HepG2 (cell line): ENCODE data around the gene KLHL40. TPM values are rescaled to one million over a fixed set of nuclear protein-coding genes. Genes with fewer than 3 reads are reported as not detected.

Experiments used
- CCAR2 ChIP-seq: fragments of 200-400 bp; formaldehyde crosslinking; optimal IDR thresholded peaks from 2 replicates; pipeline ENCODE3; 2018; ENCODE audit warnings: low read depth, mild to moderate bottlenecking, low read length, moderate library complexity
- FOXO1 ChIP-seq: sonication (generic); formaldehyde crosslinking; IDR thresholded peaks from 2 replicates; pipeline ENCODE4 v1.4.0; 2020; ENCODE audit warnings: missing genetic modification reagents
- HDAC2 ChIP-seq: sonication (generic); formaldehyde crosslinking; IDR thresholded peaks from 2 replicates; pipeline ENCODE4 v1.4.0; 2020; ENCODE audit warnings: missing genetic modification reagents
- RBM39 ChIP-seq: fragments of 200-400 bp; formaldehyde crosslinking; IDR thresholded peaks from one replicate; pipeline ENCODE4 v1.6.1; 2018; ENCODE audit warnings: antibody characterized with exemption, mild to moderate bottlenecking, low read depth, low read length; ENCODE audit not compliant: poor library complexity, severe bottlenecking
- RCOR2 ChIP-seq: IDR thresholded peaks from 2 replicates; pipeline ENCODE4 v1.6.1; 2016; ENCODE audit warnings: missing biosample characterization, missing genetic modification reagents
- SAFB2 ChIP-seq: sonication (generic); formaldehyde crosslinking; IDR thresholded peaks from 2 replicates; pipeline ENCODE4 v1.5.1; 2020; ENCODE audit warnings: missing genetic modification reagents, low read depth, mild to moderate bottlenecking, borderline replicate concordance
- SIX1 ChIP-seq: sonication (generic); formaldehyde crosslinking; IDR thresholded peaks from 2 replicates; pipeline ENCODE4 v1.4.0; 2020; ENCODE audit warnings: missing genetic modification reagents, borderline replicate concordance
- SMAD9 ChIP-seq: sonication (generic); formaldehyde crosslinking; IDR thresholded peaks from 2 replicates; pipeline ENCODE4 v1.5.1; 2020; ENCODE audit warnings: mild to moderate bottlenecking, missing genetic modification reagents
- TEAD2 ChIP-seq: sonication (generic); formaldehyde crosslinking; IDR thresholded peaks from 2 replicates; pipeline ENCODE4 v1.9.0; 2021; ENCODE audit warnings: missing genetic modification reagents
- ZNF260 ChIP-seq: sonication (generic); formaldehyde crosslinking; IDR thresholded peaks from 2 replicates; pipeline ENCODE4 v1.4.0; 2020; ENCODE audit warnings: missing genetic modification reagents, low read depth, mild to moderate bottlenecking, borderline replicate concordance
- ZNF350 ChIP-seq: sonication (generic); formaldehyde crosslinking; IDR thresholded peaks from 2 replicates; pipeline ENCODE4 v1.4.0; 2020; ENCODE audit warnings: mild to moderate bottlenecking, low read depth, missing genetic modification reagents, borderline replicate concordance
- ZNF614 ChIP-seq: IDR thresholded peaks from 2 replicates; pipeline ENCODE4 v1.6.1; 2018; ENCODE audit warnings: missing biosample characterization, missing genetic modification reagents, inconsistent platforms, borderline replicate concordance
- ZNF644 ChIP-seq: IDR thresholded peaks from 2 replicates; pipeline ENCODE4 v1.6.1; 2016; ENCODE audit warnings: low read depth
- ZNF746 ChIP-seq: sonication (generic); formaldehyde crosslinking; IDR thresholded peaks from 2 replicates; pipeline ENCODE4 v1.8.0; 2022; ENCODE audit warnings: mild to moderate bottlenecking, missing genetic modification reagents
- polyA plus RNA-seq, 8 experiments: library from polyadenylated mRNA; depleted of rRNA in 3 of 8; stranded (reverse) in 7 of 8; unstranded in 1 of 8; fragments of >200 nt; fragmentation: Illumina TruSeq in 4 of 8; extraction: Trizol in 4 of 8; gene quantifications; 2 replicates each; pipeline versions ENCODE4 v1.2.1 to v1.2.3, GENCODE V29; 2011 to 2016; ENCODE audit warnings: low read depth in 4 of 8, missing spikeins in 1 of 8, mixed read lengths in 1 of 8; ENCODE audit not compliant: insufficient read depth in 1 of 8
- total RNA-seq, 5 experiments: library from RNA; depleted of rRNA; stranded (reverse); fragments of >200 nt; fragmentation: Illumina TruSeq; extraction: Trizol; gene quantifications; 2 replicates each; pipeline ENCODE4 v1.2.3, GENCODE V29; 2016; ENCODE audit warnings: low read depth in 1 of 5
- TF ChIP-seq, protein P1 (sequence below): IDR thresholded peaks from 2 replicates; pipeline ENCODE4 v1.6.1; 2016
- TF ChIP-seq, protein P2 (sequence below): sonication (generic); formaldehyde crosslinking; IDR thresholded peaks from 2 replicates; pipeline ENCODE4 v1.4.0; 2020; ENCODE audit warnings: missing genetic modification reagents, borderline replicate concordance
- TF ChIP-seq, protein P3 (sequence below): sonication (generic); formaldehyde crosslinking; conservative IDR thresholded peaks from 2 replicates; pipeline ENCODE4 v1.4.0; 2020; ENCODE audit warnings: missing genetic modification reagents
- TF ChIP-seq, protein P4 (sequence below): IDR thresholded peaks from 2 replicates; pipeline ENCODE4 v1.6.1; 2016; ENCODE audit warnings: low read depth, control low read depth
- TF ChIP-seq, protein P5 (sequence below): sonication (generic); formaldehyde crosslinking; IDR thresholded peaks from 2 replicates; pipeline ENCODE4 v1.5.1; 2020; ENCODE audit warnings: missing genetic modification reagents, mild to moderate bottlenecking, borderline replicate concordance
- TF ChIP-seq, protein P6 (sequence below): sonication (generic); formaldehyde crosslinking; IDR thresholded peaks from 2 replicates; pipeline ENCODE4 v1.5.0; 2020; ENCODE audit warnings: missing genetic modification reagents

Gene KLHL40
- total and polyA plus RNA-seq, 2 of the 13 experiments (the other 11 are each of a cell fraction or from before 2014, with no cell fraction given), result not detected

DNA sequence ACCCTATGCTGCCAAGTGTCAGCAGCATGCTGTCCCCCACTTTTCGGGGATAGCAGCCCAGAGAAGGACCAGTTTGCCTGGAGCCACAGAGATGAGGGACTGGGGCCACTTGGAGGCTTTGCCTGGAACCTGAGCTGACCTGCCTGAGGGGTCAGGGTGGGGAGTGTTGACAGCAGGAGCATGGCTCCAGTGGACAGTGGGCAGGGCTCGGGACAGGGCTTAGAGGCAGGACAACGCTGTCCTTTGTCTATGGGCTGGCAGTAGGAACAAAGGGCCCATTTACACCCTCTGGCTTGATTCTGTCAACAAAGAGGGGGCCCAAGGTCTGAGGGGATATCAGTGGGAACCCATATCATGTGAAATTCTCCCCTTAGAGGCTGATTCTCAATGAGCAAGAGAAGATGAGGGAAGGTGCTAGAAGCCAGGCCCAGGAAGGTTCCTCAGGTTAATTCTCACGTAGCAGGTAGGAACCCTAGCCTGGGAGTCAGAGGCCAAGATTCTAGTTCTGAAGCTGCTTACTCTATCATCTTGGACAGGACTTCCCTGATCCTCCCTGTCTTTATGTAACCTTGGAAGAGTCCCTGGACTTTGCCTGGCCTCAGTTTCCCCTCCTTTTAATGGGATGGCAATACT is 47.0 kb downstream of the KLHL40 start (continued):
- TF ChIP-seq, protein P1, sequence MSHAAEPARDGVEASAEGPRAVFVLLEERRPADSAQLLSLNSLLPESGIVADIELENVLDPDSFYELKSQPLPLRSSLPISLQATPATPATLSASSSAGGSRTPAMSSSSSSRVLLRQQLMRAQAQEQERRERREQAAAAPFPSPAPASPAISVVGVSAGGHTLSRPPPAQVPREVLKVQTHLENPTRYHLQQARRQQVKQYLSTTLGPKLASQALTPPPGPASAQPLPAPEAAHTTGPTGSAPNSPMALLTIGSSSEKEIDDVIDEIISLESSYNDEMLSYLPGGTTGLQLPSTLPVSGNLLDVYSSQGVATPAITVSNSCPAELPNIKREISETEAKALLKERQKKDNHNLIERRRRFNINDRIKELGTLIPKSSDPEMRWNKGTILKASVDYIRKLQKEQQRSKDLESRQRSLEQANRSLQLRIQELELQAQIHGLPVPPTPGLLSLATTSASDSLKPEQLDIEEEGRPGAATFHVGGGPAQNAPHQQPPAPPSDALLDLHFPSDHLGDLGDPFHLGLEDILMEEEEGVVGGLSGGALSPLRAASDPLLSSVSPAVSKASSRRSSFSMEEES, result peak; percentile 80; the same call in 1 of the 2 replicates
- TF ChIP-seq ZNF614 (CRISPR knock-in tag) (peak; percentile 31; the same call in 1 of the 2 replicates), CCAR2 (no peak), ZNF350 (CRISPR knock-in tag) (no peak), RCOR2 (no peak), FOXO1 (CRISPR knock-in tag) (peak; percentile 96), ZNF644 (CRISPR knock-in tag) (peak; percentile 93), SAFB2 (peak; percentile 32; the same call in 1 of the 2 replicates), ZNF260 (CRISPR knock-in tag) (no peak), ZNF746 (CRISPR knock-in tag) (no peak), SIX1 (CRISPR knock-in tag) (peak; percentile 68; the same call in 1 of the 2 replicates), RBM39 (peak; percentile 32), SMAD9 (no peak; the same call in 1 of the 2 replicates), TEAD2 (CRISPR knock-in tag) (no peak), HDAC2 (CRISPR knock-in tag) (peak; percentile 76)
- TF ChIP-seq, protein P2, sequence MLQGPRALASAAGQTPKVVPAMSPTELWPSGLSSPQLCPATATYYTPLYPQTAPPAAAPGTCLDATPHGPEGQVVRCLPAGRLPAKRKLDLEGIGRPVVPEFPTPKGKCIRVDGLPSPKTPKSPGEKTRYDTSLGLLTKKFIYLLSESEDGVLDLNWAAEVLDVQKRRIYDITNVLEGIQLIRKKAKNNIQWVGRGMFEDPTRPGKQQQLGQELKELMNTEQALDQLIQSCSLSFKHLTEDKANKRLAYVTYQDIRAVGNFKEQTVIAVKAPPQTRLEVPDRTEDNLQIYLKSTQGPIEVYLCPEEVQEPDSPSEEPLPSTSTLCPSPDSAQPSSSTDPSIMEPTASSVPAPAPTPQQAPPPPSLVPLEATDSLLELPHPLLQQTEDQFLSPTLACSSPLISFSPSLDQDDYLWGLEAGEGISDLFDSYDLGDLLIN (CRISPR knock-in tag), result no peak
- TF ChIP-seq, protein P3, sequence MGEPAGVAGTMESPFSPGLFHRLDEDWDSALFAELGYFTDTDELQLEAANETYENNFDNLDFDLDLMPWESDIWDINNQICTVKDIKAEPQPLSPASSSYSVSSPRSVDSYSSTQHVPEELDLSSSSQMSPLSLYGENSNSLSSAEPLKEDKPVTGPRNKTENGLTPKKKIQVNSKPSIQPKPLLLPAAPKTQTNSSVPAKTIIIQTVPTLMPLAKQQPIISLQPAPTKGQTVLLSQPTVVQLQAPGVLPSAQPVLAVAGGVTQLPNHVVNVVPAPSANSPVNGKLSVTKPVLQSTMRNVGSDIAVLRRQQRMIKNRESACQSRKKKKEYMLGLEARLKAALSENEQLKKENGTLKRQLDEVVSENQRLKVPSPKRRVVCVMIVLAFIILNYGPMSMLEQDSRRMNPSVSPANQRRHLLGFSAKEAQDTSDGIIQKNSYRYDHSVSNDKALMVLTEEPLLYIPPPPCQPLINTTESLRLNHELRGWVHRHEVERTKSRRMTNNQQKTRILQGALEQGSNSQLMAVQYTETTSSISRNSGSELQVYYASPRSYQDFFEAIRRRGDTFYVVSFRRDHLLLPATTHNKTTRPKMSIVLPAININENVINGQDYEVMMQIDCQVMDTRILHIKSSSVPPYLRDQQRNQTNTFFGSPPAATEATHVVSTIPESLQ (CRISPR knock-in tag), result no peak
- TF ChIP-seq, protein P4, sequence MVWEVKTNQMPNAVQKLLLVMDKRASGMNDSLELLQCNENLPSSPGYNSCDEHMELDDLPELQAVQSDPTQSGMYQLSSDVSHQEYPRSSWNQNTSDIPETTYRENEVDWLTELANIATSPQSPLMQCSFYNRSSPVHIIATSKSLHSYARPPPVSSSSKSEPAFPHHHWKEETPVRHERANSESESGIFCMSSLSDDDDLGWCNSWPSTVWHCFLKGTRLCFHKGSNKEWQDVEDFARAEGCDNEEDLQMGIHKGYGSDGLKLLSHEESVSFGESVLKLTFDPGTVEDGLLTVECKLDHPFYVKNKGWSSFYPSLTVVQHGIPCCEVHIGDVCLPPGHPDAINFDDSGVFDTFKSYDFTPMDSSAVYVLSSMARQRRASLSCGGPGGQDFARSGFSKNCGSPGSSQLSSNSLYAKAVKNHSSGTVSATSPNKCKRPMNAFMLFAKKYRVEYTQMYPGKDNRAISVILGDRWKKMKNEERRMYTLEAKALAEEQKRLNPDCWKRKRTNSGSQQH (CRISPR knock-in tag), result no peak
- TF ChIP-seq, protein P5, sequence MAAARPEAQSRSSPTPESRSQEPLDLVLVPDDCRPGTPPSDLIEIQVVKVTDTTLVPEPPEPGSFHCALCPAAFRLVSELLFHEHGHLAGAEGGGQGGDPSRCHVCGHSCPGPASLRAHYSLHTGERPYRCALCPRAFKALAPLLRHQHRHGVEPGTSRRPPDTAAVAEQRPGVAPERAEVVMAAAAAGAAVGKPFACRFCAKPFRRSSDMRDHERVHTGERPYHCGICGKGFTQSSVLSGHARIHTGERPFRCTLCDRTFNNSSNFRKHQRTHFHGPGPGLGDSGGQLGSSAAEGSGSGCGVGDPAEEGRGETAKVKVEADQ, result no peak
- TF ChIP-seq, protein P6, sequence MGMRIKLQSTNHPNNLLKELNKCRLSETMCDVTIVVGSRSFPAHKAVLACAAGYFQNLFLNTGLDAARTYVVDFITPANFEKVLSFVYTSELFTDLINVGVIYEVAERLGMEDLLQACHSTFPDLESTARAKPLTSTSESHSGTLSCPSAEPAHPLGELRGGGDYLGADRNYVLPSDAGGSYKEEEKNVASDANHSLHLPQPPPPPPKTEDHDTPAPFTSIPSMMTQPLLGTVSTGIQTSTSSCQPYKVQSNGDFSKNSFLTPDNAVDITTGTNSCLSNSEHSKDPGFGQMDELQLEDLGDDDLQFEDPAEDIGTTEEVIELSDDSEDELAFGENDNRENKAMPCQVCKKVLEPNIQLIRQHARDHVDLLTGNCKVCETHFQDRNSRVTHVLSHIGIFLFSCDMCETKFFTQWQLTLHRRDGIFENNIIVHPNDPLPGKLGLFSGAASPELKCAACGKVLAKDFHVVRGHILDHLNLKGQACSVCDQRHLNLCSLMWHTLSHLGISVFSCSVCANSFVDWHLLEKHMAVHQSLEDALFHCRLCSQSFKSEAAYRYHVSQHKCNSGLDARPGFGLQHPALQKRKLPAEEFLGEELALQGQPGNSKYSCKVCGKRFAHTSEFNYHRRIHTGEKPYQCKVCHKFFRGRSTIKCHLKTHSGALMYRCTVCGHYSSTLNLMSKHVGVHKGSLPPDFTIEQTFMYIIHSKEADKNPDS (CRISPR knock-in tag), result peak; percentile 2; the same call in 1 of the 2 replicates
